KOPT-K1 (cell line): ENCODE measurements around the gene TNS4.
A peak's percentile ranks its signal among the peaks of the same experiment; 100 is the strongest.

Experiments
- H3K27ac ChIP-seq: fragments of 200-600 bp; sonication (generic); 2 replicates; pipeline ENCODE4 v1.5.1; 2016; ENCODE audit warnings: antibody characterized with exemption, mild to moderate bottlenecking, low read depth, low read length; ENCODE audit not compliant: poor library complexity, severe bottlenecking
- H3K36me3 ChIP-seq: fragments of 200-600 bp; sonication (generic); 2 replicates; pipeline ENCODE4 v1.5.1; 2017; ENCODE audit warnings: antibody characterized with exemption, mild to moderate bottlenecking, low read length, moderate library complexity; ENCODE audit not compliant: insufficient read depth
- H3K9me3 ChIP-seq: fragments of 200-600 bp; sonication (generic); 2 replicates; pipeline ENCODE4 v1.5.1; 2017; ENCODE audit warnings: antibody characterized with exemption, low read length, mild to moderate bottlenecking; ENCODE audit not compliant: insufficient read depth, poor library complexity, severe bottlenecking

TNS4 gene

DNA sequence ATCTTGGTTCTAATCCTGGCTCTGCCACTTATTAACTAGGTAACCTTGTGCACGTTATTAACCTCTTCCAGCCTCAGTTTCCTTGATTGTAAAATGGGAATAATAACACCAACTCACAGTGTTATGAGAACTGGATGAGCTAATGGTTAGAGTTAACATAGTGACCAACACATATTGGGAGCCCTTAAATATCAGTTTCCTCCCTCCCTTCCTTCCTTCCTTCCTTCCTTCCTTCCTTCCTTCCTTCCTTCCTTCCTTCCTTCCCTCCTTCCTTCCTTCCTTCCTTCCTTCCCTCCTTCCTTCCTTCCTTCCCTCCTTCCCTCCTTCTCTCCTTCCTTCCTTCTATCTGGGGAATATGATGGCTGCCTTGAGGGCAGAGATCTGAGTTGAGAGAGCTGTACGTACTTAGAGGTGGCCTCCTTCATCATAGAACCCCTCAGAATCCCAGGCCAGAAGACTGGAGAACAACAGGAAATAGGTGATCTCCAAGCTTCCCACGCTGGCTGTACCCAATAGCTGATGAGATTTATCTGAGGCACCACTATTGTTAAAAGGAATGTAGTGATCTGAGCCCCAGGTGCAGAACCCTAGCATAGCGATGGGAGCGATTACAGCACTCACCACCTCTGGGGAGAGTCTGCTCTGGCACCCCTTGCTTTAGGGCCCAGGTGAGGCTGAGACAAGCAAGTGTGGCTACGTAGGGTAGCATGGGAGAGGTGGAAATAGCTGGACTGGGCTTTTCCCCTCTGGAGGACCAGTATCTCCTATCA lies 37.7 kb upstream of the TNS4 start:
- no peaks in the 10 kb centered on the region for H3K36me3 ChIP-seq
- peak overlapping the region; percentile 77 for H3K27ac ChIP-seq
- no peaks in the 10 kb centered on the region for H3K9me3 ChIP-seq

GRCh38 chr17:40538019-40538935 lies 36.9 kb upstream of the TNS4 start:
- no peaks in the 10 kb centered on the region for H3K9me3 ChIP-seq
- H3K36me3 ChIP-seq: no peaks in the 10 kb centered on the region
- H3K27ac ChIP-seq: no peak overlapping the region

GRCh38 chr17:40536295-40537171 lies 35.1 kb upstream of the TNS4 start:
- peak overlapping the region; percentile 4 for H3K27ac ChIP-seq
- H3K9me3 ChIP-seq: no peaks in the 10 kb centered on the region
- H3K36me3 ChIP-seq: no peaks in the 10 kb centered on the region

DNA sequence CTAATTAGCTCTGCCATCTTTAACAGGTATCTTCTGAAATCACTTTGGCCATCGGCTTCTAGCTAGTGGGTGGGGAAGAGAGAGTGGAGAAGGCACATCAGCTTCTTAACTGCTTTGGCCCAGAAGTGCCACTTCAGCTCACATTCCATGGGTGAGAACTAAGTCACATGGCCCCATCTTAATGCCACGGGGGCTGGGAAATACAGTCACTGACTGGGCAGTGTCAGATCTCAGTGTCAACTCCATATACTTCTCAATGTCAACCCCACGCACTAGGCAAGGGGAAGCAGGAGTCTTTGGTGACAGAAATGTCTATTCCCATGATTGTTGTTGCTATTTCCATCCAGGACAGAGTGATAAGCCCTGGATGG lies 34.5 kb upstream of the TNS4 start:
- H3K27ac ChIP-seq: no peak overlapping the region
- H3K36me3 ChIP-seq: no peaks in the 10 kb centered on the region
- no peaks in the 10 kb centered on the region for H3K9me3 ChIP-seq

- Histone ChIP-seq H3K27ac (no peak overlapping the region), H3K9me3 (no peaks in the 10 kb centered on the region), H3K36me3 (no peaks in the 10 kb centered on the region)
These were observed 34.0 kb upstream of the TNS4 start for GRCh38 chr17:40535438-40535837.

GRCh38 chr17:40534371-40535189 lies 33.2 kb upstream of the TNS4 start:
- peak overlapping the region; percentile 50 for H3K27ac ChIP-seq
- H3K9me3 ChIP-seq: no peaks in the 10 kb centered on the region
- H3K36me3 ChIP-seq: no peaks in the 10 kb centered on the region

- H3K27ac ChIP-seq: peak overlapping the region; percentile 50
These were observed 32.5 kb upstream of the TNS4 start for GRCh38 chr17:40533896-40534295.

DNA sequence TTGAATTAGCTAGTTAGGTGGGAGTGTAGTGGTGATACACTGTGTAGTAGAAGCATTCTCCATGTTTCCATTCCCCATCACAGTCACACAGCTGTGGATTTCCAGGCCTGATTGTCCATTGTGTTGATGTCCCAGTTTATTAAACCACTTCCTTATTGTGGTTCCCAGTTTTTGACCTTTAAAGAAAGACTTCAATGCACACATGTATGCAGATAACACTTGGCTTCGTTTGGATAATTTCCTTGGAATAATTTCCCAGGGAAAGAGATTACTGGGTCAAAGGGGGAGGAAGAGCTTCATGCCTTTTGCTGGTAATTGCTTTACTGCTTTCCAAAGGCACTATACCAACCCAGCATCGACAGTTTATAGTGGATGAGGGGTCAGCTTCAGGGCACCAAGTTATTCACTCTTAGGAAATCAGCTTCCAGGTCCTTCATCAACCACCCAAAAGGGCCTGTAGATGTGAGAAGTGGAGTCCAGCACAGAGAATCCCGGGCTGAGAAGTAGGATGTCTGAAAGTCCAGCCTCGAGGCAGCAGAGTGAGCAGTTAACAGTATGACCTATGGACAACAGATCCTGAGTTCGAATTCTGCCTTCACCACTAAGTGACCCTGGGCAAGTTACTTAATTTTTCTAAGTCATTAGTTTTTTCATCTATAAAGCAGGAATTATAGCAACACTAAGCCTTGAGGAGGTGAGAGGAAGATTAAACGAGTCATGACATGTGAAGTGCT lies 31.3 kb upstream of the TNS4 start:
- Histone ChIP-seq H3K36me3 (no peaks in the 10 kb centered on the region), H3K9me3 (no peaks in the 10 kb centered on the region), H3K27ac (peak overlapping the region; percentile 50)

More at GRCh38 chr17:40533896-40534295, 32.5 kb upstream of the TNS4 start:
- Histone ChIP-seq H3K9me3 (no peaks in the 10 kb centered on the region), H3K36me3 (no peaks in the 10 kb centered on the region)

- H3K9me3 ChIP-seq: no peaks in the 10 kb centered on the region
- peak overlapping the region; percentile 50 for H3K27ac ChIP-seq
- no peaks in the 10 kb centered on the region for H3K36me3 ChIP-seq
These were observed 29.9 kb upstream of the TNS4 start for GRCh38 chr17:40531051-40531991.

- Histone ChIP-seq H3K9me3 (peaks cover 7% of the 10 kb centered on the region), H3K27ac (peak overlapping the region; percentile 50), H3K36me3 (no peaks in the 10 kb centered on the region)
These were observed 29.1 kb upstream of the TNS4 start for GRCh38 chr17:40530531-40530994.

DNA sequence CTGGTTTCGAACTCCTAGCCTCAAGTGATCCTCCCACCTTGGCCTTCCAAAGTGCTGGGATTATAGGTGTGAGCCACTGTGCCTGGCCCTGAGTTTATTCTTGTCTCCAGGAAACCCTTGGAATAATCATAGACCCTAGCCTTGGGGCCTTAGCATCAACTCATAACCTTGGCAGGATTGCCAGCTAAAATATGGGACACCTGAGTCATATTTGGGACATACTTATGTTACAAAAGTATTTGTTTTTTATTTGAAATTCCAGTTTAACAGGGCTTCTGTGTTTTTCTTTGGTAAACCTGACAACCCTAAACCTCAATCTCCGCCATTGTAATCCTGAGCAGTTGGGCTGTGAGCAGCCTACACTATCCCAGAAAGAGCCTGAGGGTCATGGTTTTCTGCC lies 28.6 kb upstream of the TNS4 start:
- Histone ChIP-seq H3K36me3 (no peaks in the 10 kb centered on the region), H3K27ac (peak overlapping the region; percentile 50), H3K9me3 (peaks cover 13% of the 10 kb centered on the region)

GRCh38 chr17:40528692-40529417 lies 27.4 kb upstream of the TNS4 start:
- Histone ChIP-seq H3K9me3 (peaks cover 24% of the 10 kb centered on the region), H3K27ac (no peak overlapping the region), H3K36me3 (no peaks in the 10 kb centered on the region; the same call in 1 of the 2 replicates)
